MM.1S (cell line): ENCODE data around the gene KRT2.

Experiments
- DNase-seq: peaks from one replicate; pipeline ENCODE4 v3.0.0-alpha.2; 2015
- H2AFZ ChIP-seq: fragments of 300-600 bp; sonication (generic); 2 replicates; pipeline ENCODE4 v1.6.0; 2016; ENCODE audit warnings: antibody characterized with exemption, low read length
- H3F3A ChIP-seq: fragments of 300-600 bp; sonication (generic); 2 replicates; pipeline ENCODE4 v1.6.1; 2016; ENCODE audit warnings: mild to moderate bottlenecking, antibody characterized with exemption, low read length, moderate library complexity, mixed read lengths; ENCODE audit not compliant: insufficient read depth
- H3K27ac ChIP-seq: fragments of 300-600 bp; sonication (generic); 2 replicates; pipeline ENCODE4 v1.5.1; 2016; ENCODE audit warnings: mild to moderate bottlenecking, low read length
- H3K27me3 ChIP-seq: fragments of 300-600 bp; sonication (generic); replicated peaks from 2 replicates; pipeline ENCODE4 v1.6.0; 2016; ENCODE audit warnings: low read length; ENCODE audit not compliant: insufficient read depth
- H3K36me3 ChIP-seq: fragments of 300-600 bp; sonication (generic); replicated peaks from 2 replicates; pipeline ENCODE4 v1.6.1; 2016; ENCODE audit warnings: mild to moderate bottlenecking, low read length, mixed read lengths; ENCODE audit not compliant: insufficient read depth
- H3K4me1 ChIP-seq: fragments of 300-600 bp; sonication (generic); 2 replicates; pipeline ENCODE4 v1.6.1; 2016; ENCODE audit warnings: low read length, mixed read lengths
- H3K4me2 ChIP-seq: fragments of 300-600 bp; sonication (generic); 2 replicates; pipeline ENCODE4 v1.6.0; 2016; ENCODE audit warnings: low read depth, low read length
- H3K4me3 ChIP-seq: fragments of 300-600 bp; sonication (generic); 2 replicates; pipeline ENCODE4 v1.5.1; 2016; ENCODE audit warnings: low read length, mixed read lengths
- H3K79me2 ChIP-seq: fragments of 300-600 bp; sonication (generic); 2 replicates; pipeline ENCODE4 v1.6.1; 2016; ENCODE audit warnings: mixed run types, low read length, mixed read lengths
- H3K9ac ChIP-seq: fragments of 300-600 bp; sonication (generic); 2 replicates; pipeline ENCODE4 v1.6.1; 2016; ENCODE audit warnings: low read length, mixed read lengths
- H3K9me2 ChIP-seq: fragments of 300-600 bp; sonication (generic); replicated peaks from 2 replicates; pipeline ENCODE4 v1.6.1; 2016; ENCODE audit warnings: mild to moderate bottlenecking, low read length, mixed read lengths; ENCODE audit not compliant: insufficient read depth
- H3K9me3 ChIP-seq: fragments of 300-600 bp; sonication (generic); replicated peaks from 2 replicates; pipeline ENCODE4 v1.6.1; 2016; ENCODE audit warnings: mild to moderate bottlenecking, low read length, mixed read lengths; ENCODE audit not compliant: insufficient read depth
- H4K20me1 ChIP-seq: fragments of 300-600 bp; sonication (generic); 2 replicates; pipeline ENCODE4 v1.6.1; 2016; ENCODE audit warnings: mild to moderate bottlenecking, low read length, moderate library complexity, mixed read lengths; ENCODE audit not compliant: insufficient read depth
- CTCF ChIP-seq: fragments of 300-600 bp; sonication (generic); IDR thresholded peaks from 2 replicates; pipeline ENCODE4 v1.5.1; 2016; ENCODE audit warnings: antibody characterized with exemption, low read length, mixed read lengths
- EZH2 ChIP-seq: fragments of 300-600 bp; sonication (generic); optimal IDR thresholded peaks from 2 replicates; pipeline ENCODE3; 2017; ENCODE audit warnings: low read depth, mild to moderate bottlenecking, antibody characterized with exemption, low read length, mixed read lengths
- EZH2phosphoT487 ChIP-seq: fragments of 300-600 bp; sonication (generic); IDR thresholded peaks from 2 replicates; pipeline ENCODE4 v1.6.1; 2018; ENCODE audit warnings: antibody characterized with exemption, low read length

The KRT2 gene

GRCh38 chr12:52699373-52699772 is 47.4 kb upstream of the KRT2 start:
- no peak for TF ChIP-seq EZH2
- TF ChIP-seq CTCF: no peak
- TF ChIP-seq EZH2phosphoT487: no peak
- Histone ChIP-seq H3K27ac (no peak overlapping the region), H3K4me3 (no peak overlapping the region), H3K9me2 (no peaks in the 10 kb centered on the region), H3K9me3 (no peaks in the 10 kb centered on the region), H3K4me1 (no peaks in the 10 kb centered on the region), H4K20me1 (no peaks in the 10 kb centered on the region), H3F3A (no peaks in the 10 kb centered on the region), H3K36me3 (no peaks in the 10 kb centered on the region), H3K79me2 (no peaks in the 10 kb centered on the region), H3K9ac (no peak overlapping the region), H2AFZ (no peak overlapping the region), H3K4me2 (no peak overlapping the region), H3K27me3 (peaks cover 94% of the 10 kb centered on the region)
- no peak for DNase-seq

- H3K4me3 ChIP-seq: no peak overlapping the region
- no peak overlapping the region for H3K4me2 ChIP-seq
- no peaks in the 10 kb centered on the region for H3K36me3 ChIP-seq
- no peaks in the 10 kb centered on the region for H3K79me2 ChIP-seq
- H4K20me1 ChIP-seq: no peaks in the 10 kb centered on the region
- H3K27ac ChIP-seq: no peak overlapping the region
- DNase-seq: no peak
- H3K27me3 ChIP-seq: peaks cover 94% of the 10 kb centered on the region
- no peak overlapping the region for H2AFZ ChIP-seq
- H3K9me2 ChIP-seq: no peaks in the 10 kb centered on the region
- TF ChIP-seq EZH2phosphoT487 (no peak), EZH2 (no peak), CTCF (no peak)
- H3K9me3 ChIP-seq: no peaks in the 10 kb centered on the region
- no peaks in the 10 kb centered on the region for H3F3A ChIP-seq
- H3K4me1 ChIP-seq: no peaks in the 10 kb centered on the region
- no peak overlapping the region for H3K9ac ChIP-seq
These were observed 46.8 kb upstream of the KRT2 start for GRCh38 chr12:52698651-52699340.

- Histone ChIP-seq H2AFZ (no peak overlapping the region), H3K4me2 (no peak overlapping the region), H3K36me3 (no peaks in the 10 kb centered on the region), H3K9me3 (no peaks in the 10 kb centered on the region), H3K9me2 (no peaks in the 10 kb centered on the region), H3F3A (no peaks in the 10 kb centered on the region), H3K27me3 (peaks cover 94% of the 10 kb centered on the region), H3K9ac (no peak overlapping the region), H4K20me1 (no peaks in the 10 kb centered on the region), H3K4me1 (no peaks in the 10 kb centered on the region), H3K4me3 (no peak overlapping the region), H3K27ac (no peak overlapping the region), H3K79me2 (no peaks in the 10 kb centered on the region)
- TF ChIP-seq CTCF (no peak), EZH2phosphoT487 (no peak), EZH2 (no peak)
- no peak for DNase-seq
These were observed 45.1 kb upstream of the KRT2 start for GRCh38 chr12:52697058-52697582.
